Measurements from ENCODE around the gene BEST1. TPM values are rescaled to one million over a fixed set of nuclear protein-coding genes. Genes with fewer than 3 reads are reported as not detected.

The BEST1 gene
- total and polyA plus RNA-seq, 2 donors (not counting 3 experiments of a cell fraction or from before 2014, with no cell fraction given) = 0.04 TPM; not detected in 1

GRCh38 chr11:62008193-62008592, 58.0 kb downstream of the BEST1 start:
- H4K20me1 ChIP-seq (replicated peaks; ENCODE audit: control insufficient read depth, extremely low read depth, insufficient read depth, low read length) = no peaks in the 10 kb centered on the region
- no peak overlapping the region for H2AFZ ChIP-seq (ENCODE audit: low read depth, low read length)
- CTCF ChIA-PET = interaction anchor here (0.6 kb wide), 1 partner anchor 65 kb away, joined by 3 read pairs; no protein-coding TSS in a partner anchor
- intact Hi-C loops (cut with micrococcal nuclease) (no loop called here), dilution Hi-C loops (cut with MboI; ENCODE audit: extremely low pct_ligation_motif_present, low sequenced_read_pairs) (no loop called here)
- H3K79me2 ChIP-seq (ENCODE audit: control insufficient read depth, insufficient read depth, low read length) = no peaks in the 10 kb centered on the region
- no peak overlapping the region for H3K9ac ChIP-seq (replicated peaks; ENCODE audit: extremely low read depth, insufficient read depth, low read length)
- H3K27me3 ChIP-seq (ENCODE audit: control insufficient read depth in 2 of 2, insufficient read depth in 2 of 2, low read length in 2 of 2) = no peaks in the 10 kb centered on the region
- FAIRE-seq (no peak), DNase-seq (ENCODE audit: low read depth, low spot score) (no peak)
- no peaks in the 10 kb centered on the region for H3K9me1 ChIP-seq (replicated peaks; ENCODE audit: control insufficient read depth, extremely low read depth, insufficient read depth, low read length)
- peaks cover 2% of the 10 kb centered on the region for H3K4me1 ChIP-seq (ENCODE audit: control insufficient read depth, extremely low read depth, insufficient read depth, low read length)
- TF ChIP-seq EZH2 (IDR thresholded peaks at IDR 0.05; ENCODE audit: borderline replicate concordance, low read depth, low read length, severe bottlenecking) (no peak), GATA2 (IDR thresholded peaks at IDR 0.05; ENCODE audit: insufficient read depth, insufficient read length, low read depth, low read length) (no peak), MAX (IDR thresholded peaks at IDR 0.05; ENCODE audit: insufficient read depth, insufficient read length) (no peak), JUN (IDR thresholded peaks at IDR 0.05; ENCODE audit: borderline replicate concordance, insufficient read depth, insufficient read length, low read depth) (no peak), FOS (IDR thresholded peaks at IDR 0.05; ENCODE audit: borderline replicate concordance, insufficient read depth, low read length) (no peak), MYC (IDR thresholded peaks at IDR 0.05; ENCODE audit: low read depth, low read length) (no peak)
- TF ChIP-seq, protein P1, sequence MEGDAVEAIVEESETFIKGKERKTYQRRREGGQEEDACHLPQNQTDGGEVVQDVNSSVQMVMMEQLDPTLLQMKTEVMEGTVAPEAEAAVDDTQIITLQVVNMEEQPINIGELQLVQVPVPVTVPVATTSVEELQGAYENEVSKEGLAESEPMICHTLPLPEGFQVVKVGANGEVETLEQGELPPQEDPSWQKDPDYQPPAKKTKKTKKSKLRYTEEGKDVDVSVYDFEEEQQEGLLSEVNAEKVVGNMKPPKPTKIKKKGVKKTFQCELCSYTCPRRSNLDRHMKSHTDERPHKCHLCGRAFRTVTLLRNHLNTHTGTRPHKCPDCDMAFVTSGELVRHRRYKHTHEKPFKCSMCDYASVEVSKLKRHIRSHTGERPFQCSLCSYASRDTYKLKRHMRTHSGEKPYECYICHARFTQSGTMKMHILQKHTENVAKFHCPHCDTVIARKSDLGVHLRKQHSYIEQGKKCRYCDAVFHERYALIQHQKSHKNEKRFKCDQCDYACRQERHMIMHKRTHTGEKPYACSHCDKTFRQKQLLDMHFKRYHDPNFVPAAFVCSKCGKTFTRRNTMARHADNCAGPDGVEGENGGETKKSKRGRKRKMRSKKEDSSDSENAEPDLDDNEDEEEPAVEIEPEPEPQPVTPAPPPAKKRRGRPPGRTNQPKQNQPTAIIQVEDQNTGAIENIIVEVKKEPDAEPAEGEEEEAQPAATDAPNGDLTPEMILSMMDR (IDR thresholded peaks at IDR 0.05; ENCODE audit: extremely low read depth in 1 of 2, insufficient read depth in 1 of 2, low read depth in 1 of 2, low read length in 2 of 2) = no peak
- no peaks in the 10 kb centered on the region for H3K9me3 ChIP-seq (replicated peaks; ENCODE audit: control insufficient read depth, insufficient read depth, low read length)
- no TSS peak for BruUV-seq (replicated peaks)
- H3K27ac ChIP-seq (ENCODE audit: insufficient read depth, low read depth, low read length) = no peak overlapping the region
- H3K4me3 ChIP-seq (replicated peaks in 1 of 3; ENCODE audit: insufficient read depth in 1 of 3, low read depth in 1 of 3, low read length in 3 of 3) = no peak overlapping the region
- no peak overlapping the region for H3K4me2 ChIP-seq (ENCODE audit: insufficient read depth, low read length)
- POLR2A ChIA-PET = no interaction called here
- no peaks in the 10 kb centered on the region for H3K36me3 ChIP-seq (ENCODE audit: control insufficient read depth in 2 of 2, extremely low read depth in 1 of 2, insufficient read depth in 2 of 2, low read length in 2 of 2)
